SKM-1 treated with dmso at 0.1 percent for 144 hours (cell line): ENCODE data around the gene BCOR.

Experiments used
- DNase-seq: peaks from one replicate; lab custom pipeline; 2025; ENCODE audit not compliant: unreplicated experiment; lab: John Stamatoyannopoulos, UW

BCOR gene

DNA sequence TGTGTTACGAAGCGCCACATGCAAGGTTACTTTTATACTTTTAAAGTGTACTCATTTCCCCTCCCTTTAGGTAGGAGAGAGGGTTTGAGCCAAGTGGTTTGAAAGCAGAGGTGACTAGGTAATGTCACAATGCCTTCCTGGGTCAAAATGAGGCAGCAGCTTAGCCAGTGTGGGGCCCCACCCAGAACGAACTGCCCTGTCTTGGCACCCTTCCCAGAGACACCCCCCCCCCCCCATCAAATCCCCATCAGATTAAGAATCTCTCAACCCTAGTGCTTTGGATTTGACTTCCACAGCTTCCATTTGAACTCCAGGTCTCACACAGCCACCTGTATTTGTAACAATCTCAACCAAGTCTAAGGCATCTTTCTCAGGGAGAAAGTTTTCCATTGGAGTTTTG is 31.1 kb downstream of the BCOR start:
- no peak for DNase-seq

DNA sequence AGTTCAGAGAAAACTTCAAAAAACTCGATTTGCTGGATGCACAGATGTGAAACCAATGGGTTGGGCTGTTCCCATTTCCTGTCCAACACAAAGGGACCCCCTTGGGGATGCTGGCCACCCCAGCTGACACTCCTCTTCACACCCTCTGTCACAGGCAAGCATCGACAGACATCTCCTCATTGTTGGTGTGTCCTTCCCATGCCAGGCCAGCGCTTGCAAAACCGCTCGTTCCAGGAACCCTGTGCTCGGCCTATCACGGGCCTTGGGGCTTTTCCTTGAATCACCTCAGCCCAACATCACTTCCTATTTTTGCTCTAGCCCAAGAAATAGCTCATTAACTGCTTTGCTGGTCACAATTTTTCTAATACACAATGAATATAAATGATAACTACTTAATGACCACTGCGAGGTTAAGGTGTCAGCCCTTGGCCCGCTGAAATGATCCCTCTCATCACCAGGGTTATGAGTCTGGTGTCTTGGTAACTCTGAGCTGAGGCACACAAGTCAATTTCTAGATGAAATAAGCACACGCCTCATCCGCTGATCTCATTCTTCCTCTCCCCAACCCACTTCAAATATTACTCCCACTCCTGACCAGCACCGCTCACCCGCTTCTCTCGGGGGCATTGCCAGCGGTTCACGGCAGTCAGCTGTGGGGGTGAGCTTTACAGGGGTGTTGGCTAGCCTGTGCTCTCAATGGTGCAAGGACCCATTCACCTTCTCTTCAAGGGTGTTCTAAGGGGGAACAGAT is 32.3 kb downstream of the BCOR start:
- DNase-seq: no peak

DNA sequence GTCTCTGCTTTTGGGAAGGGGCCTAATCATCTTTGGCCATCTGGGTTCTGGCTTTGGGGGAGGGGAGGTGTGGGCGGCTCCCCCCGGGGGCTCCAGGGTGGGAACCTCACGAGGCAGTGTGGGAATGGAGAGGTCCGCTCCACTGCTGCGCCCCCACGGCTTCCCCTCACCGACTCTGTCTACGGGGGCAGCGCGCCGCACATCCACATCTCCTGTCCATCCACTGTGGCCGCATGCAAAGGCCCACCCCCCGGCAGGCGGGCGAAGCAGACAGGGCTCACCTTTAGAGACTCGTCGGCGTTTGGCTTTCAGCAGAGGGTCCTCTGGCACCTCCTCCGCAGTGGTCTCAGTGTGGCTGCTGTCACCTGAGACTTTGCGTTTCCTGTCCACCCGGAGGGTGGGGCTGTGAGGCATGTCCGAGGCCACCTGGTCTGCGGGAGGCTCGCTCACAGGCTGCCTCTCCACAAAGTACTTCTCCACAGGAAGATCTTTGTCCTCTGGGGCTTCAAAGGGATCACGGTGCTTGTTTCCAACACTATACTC is 33.6 kb downstream of the BCOR start:
- no peak for DNase-seq

DNA sequence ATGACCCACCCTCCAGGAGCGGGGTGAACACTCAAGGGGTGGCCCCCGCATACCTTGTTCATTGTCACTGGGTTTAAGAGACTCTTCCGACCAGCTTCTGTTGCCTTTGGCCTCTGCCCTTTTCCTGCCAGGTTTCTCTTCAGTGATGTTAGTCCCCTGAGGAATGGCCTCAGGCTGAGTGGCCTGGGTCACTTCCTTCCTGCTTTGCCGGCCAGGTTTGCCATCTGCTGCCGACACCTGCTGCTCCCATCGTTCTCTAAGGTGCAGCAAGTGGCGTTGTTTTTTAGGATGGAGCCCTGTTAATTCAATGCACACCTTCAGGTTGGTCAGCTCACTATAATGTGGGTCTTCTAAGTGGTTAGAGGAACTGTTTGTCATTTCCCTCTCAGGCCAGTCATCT is 34.2 kb downstream of the BCOR start:
- DNase-seq: no peak

DNA sequence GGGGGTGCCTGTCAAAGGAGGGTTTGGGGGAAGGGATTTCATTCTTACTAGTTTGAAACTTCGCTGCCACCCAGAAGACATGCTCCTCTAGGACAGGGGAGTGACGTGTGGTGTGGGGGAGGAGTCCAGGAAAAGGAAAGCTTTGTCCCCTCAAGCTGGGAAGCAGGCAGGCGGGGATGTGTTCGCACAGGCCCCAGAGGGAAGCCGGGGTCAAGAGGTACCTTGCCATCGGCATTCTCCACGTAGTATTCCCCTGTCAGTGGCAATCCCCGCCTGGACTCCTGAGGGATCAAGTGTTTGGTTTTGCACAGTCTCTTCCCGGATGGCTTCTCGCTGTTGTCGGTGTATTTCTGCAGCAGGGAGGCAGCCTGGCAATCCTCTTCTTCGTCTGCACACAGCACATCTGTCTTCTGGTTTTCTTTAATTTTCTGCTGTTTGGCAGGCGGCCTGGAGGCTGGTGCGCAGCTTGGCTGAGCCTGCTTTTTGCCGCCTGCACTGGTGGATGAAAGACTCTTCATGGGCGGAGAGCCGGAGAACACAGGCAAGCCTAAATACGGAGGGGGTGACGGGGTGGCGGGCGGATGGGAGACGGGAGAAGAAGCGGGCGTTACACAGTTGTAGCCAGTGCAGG is 35.1 kb downstream of the BCOR start:
- no peak for DNase-seq

DNA sequence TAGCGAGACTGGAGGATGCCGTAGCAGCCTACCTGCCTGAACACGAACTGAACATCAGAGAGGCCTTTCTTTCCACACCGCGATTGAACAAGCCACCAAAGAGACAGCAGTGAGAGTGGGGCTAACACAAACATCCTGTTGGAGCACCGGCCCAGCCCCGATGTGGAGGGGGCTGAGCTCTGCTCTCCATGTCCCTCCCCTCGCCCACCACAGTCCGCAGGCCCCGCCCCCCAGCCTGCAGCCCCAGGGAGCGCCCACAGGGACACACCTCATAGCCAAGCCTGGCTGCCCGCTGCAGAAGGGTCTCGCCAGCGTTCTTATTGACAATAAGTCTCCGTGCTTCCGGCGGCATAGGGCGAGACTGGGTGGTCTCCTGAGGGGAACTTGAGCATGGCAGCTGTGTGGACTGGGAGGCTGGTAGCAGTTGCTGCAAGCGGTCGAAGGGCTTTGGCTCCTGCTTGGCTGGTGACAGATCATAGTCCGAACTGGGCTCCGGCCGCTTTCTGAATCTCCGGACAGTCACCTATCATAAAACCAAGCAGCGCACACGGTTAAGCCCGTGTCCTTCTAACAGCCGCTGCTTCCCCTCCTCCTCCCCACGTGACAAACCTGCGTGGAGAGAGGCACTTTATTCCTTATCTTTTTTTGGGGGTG is 35.8 kb downstream of the BCOR start:
- no peak for DNase-seq

DNA sequence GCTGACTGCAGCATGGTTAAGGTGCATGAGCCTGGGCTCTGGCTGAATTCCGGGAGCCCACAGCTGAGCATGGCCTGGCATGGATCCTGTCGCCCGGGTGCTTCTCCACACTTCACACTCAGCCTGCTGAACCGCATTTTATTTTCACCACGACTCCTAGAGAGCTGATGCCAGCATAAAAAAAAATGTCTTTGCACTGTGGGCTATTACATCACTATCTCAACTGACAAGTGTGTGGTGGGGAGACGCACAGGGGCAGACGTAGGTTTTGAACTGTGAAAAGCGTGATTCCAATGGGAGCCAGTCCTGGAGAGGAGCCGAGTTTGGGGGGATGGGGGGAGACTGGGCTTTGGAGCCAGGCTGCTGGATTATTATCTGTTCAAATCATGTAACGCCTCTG is 36.8 kb downstream of the BCOR start:
- no peak for DNase-seq

DNA sequence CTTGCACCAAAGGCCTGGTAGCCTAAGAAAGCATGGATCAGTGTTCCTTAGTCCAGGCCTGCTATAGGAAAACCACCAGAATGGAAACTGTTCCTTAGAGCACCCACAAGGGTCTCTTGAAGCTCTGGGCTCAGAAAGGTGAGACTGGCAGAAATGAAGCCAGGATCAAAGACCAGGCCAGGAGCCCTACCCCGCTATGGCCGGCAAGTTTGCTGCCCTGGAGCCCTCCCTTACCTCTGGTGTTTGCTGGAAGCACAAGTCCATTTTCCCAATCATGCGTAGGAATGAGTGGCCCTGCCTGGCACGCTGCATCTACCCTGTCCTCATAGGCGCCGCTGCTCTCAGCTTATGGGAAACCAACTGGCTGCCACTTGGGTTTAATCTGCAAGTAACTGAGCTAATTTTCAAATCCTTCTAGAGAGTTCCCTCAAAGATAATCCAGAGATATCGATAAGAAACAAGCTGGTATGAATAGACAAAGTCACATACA is 37.4 kb downstream of the BCOR start:
- DNase-seq: no peak

DNA sequence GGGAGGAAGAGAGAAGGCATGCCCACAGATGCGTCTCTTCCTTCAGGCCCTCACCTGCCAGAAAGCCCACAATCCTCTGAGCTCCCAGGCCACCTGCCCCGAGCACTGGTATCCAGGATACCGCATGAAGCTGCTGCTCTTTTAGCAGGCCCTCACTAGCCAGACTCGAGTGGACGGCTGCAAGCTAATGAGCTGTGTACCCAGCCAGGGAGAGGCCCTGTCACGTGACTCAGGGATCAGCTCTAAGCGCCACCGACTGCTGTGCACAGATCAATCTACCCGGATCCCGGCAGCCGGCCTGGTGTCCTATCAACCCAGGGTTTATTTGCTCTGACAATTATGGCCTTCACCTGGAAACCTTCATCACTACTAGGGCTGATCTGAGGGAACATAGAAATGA is 39.0 kb downstream of the BCOR start:
- no peak for DNase-seq

DNA sequence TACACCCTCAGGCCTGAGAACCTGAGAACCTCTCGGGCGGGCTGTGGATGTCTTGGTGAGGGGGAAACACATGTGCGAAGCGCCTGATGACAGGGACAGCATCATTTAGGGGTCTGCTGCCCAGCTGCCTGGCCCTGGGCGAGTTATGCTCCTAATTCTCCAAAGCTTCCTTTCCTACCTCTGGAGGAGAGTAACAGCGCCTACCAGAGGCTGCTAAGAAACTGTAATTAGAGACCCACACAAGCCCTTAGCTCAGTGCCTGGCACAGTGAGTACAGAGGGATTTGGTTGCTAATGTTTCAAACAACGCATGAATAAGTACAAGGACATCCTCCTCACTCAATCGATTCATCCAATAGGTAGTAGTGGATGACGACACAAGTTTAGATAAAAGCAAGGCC is 40.4 kb downstream of the BCOR start:
- DNase-seq: no peak

DNA sequence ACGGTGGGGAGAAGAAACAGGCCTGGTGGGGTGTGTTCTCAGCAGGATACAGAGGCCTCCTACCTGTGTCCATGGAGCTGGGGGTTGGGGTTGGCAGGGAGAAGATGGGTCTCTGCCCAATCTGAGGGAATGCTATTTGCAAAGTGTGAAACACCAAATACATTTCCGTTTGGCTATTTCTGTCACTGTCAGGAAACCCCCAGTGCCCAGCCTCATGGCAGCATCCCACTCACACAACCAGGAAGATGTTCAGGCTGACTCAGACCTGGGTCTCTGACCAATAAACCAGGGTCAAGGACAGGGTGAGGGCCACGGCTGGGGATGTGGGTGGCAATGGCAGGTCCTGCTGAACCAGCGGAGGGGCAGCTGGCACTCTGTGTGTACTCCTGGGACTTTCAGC is 41.3 kb downstream of the BCOR start:
- no peak for DNase-seq

DNA sequence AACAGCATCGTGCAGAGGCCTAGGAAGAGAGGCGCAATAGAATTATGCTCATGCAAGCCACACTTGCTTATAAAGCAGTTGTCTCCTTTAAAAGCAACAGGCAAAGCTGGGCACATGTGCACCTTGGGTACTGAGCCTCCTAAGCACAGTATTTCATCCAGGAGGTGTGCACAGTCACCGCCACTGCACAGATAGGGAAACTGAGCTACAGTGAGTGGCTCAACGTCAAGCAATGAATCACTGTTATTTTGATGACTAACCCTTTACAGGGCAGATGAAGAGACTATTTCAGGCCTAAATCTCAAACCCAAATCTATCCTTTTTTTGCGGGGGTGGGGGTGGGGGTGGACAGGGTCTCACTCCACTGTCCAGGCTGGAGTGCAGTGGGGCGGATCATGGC is 42.3 kb downstream of the BCOR start:
- no peak for DNase-seq

DNA sequence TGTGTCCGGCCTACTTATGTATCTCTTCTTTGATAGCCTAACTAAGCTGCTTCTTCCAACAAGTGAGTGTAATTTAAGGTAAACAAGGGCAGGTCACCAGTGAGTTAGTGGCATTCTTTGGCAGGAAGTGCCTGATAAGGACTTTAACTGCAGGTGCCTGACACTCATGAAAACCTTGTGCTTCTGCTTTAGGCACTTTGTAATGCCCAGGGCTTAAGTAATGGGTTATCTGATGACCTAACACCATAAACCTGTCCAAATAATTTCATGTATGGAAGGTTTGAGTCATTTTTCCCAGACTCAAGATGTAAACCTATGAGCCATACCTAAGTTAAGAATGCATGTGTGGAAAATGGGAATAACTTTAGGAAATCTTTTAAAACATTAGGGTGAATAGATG is 43.0 kb downstream of the BCOR start:
- DNase-seq: no peak

DNA sequence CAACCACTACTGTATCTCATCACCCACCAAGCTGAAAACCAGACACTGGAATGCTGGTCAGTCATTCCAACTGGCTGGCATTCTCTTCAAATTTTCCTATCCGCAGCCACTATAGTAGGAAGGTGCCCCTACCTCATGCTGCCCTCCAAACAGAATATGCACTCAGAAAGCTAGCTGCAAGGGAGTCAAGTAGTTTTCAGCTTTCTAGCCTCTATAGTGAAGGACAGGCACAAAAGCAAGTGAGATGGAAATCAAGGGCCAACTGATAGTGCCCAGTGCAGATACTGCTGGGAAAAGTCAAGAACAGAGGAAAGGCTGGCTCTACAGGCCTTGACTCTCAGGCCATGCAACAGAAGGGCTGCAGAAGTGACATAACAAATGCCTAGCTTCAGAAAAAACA is 47.2 kb downstream of the BCOR start:
- DNase-seq: no peak

DNA sequence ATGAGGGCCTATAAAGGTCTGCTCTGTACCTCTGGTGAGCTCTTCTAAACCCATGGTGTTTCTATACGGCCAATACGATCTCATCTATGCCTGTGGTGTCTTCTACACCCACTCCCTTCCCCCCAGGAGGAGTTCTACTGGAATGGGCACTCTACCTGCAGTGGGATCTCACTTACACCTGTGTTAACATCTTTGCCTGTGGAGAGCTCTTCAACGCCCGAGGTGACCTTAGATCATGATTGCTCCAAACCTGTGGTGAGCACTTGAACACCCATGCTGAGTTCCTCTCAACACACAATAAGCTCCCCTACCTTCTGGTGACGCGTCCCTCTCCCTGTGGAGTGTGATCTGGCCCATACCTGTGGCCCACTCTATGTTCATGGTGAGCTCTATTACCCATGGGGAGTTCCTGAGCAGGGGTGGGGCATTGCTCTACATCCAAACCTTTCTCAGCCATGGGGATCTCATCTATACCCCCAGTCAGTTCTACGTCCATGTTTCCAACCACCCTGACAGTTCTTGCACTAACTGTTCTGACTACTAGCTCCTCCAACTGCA is 48.6 kb downstream of the BCOR start:
- DNase-seq: no peak

DNA sequence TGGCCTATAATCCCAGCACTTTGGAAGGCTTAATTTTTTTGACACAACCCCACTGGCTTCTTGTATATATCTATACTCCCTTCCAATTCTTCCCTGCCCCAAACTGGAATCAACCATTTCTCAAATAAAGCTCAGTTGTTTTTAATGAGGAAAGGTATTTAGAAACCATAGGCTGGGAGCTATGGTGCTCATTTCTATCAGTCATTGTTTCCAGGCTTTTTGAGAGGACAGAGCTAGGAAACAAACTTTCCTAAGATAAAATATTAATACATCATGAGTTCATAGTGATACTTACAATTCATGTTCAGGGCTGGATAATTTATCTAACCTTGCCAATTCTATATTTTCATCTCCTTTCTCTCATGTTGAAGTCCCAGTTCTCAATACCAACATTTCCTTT is 50.3 kb downstream of the BCOR start:
- no peak for DNase-seq

DNA sequence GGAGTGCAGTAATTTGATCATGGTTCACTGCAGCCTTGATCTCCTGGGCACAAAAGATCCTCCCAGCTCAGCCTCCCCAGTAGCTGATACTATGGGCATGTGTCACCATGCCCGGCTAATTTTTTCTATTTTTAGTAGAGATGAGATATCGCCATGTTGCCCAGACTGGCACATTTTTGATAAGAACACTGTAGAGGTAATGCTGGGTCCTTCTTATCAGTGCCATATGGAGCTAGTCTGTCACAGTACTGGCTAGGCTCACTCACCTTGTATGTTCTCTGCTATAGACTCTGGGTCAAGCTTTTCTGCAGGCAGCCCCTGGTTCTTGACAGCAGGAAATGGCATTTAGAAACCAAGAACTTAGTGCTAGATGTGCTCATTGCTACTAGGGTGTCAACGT is 53.9 kb downstream of the BCOR start:
- no peak for DNase-seq

DNA sequence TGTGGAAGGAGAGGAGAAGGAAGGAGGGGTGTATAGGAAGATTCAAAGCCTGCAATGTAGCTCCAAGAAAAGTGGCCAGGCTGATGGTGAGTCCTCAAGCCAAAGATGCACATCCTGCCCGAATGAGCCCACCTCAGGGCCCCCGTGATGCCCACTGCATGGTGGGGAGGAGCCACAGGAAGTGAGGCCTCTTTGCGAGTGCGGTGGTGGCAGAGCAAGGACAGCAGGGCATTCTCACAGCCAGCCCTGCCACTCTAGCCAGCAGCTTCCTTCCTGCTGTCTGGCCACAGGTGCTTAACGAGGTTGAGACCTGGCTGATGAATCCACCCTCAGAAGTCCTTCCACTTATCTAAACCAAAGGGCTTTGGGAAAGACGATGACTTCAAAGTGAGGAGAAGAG is 55.8 kb downstream of the BCOR start:
- no peak for DNase-seq

DNA sequence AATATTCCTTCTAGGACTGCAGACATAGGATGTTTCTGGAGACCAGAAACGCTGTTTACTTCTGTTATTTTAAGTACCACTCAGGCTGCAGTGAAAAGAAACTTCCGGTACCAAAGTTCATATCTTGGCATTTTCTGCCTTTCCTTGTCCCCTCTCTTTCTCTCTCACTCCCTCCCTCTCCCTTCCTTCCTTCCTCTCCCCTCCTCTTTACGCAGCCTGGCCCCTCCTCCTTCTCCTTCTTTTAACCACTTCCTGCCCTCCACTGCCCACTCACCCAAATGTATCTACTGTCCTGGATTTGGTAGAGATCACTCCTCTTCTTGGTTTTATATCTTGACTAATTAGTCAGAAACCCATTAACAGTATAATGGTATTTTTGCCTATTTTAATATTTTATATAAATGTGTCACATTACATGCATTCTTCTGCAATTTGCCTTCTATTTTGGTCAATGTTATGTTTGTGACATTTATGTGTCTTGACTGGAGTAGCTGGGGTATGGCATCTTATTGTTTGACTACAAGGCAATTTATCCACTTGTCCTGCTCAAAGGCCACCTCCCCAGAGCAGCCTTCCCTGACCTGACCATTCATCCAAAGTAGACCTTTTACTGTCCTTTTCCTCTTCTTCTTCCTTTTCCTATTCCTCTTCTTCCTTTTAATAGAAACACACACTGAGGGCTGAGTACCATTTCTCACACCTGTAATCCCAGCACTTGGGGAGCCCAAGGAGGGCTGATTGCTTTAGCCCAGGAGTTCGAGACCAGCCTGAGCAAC is 56.9 kb downstream of the BCOR start:
- no peak for DNase-seq

DNA sequence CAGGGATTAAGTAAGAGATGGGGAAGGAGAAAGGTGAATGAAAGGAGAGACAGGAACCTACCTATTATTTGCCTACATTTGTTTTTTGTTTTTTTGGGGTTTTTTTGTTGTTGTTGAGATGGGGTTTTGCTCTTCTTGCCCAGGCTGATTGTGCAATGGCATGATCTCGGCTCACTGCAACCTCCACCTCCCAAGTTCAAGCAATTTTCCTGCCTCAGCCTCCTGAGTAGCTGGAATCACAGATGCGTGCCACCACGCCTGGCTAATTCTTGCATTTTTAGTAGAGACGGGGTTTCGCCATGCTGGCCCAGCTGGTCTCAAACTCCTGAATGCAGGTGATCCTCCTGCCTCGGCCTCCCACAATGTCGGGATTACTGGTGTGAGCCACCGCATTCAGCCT is 57.9 kb downstream of the BCOR start:
- no peak for DNase-seq

DNA sequence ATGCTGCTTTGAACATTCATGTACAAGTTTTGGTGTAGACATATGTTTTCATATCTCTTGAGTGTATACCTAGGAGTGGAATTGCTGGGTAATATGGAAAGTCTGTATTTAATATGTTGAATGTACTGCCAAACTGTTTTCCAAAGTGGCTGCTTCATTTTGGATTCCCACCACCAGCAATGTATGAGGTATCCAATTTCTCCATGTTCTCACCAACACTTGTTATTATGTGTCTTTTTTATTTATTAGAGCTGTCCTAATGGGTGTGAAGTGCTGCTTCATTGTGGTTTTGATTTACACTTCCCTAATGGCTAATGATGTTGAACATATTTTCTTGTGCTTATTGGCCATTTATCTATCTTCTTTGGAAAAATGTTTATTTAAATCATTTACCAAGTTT is 60.4 kb downstream of the BCOR start:
- DNase-seq: no peak
